ENCODE measurements around the gene SCO2. TPM values are rescaled to one million over a fixed set of nuclear protein-coding genes. Genes with fewer than 3 reads are reported as not detected.
A peak's percentile ranks its signal among the peaks of the same experiment; 100 is the strongest.

SCO2 gene
- total RNA-seq, 4 donors from 2014 or later = 5.1 to 63.6 (median 5.9) TPM; not detected in 1

DNA sequence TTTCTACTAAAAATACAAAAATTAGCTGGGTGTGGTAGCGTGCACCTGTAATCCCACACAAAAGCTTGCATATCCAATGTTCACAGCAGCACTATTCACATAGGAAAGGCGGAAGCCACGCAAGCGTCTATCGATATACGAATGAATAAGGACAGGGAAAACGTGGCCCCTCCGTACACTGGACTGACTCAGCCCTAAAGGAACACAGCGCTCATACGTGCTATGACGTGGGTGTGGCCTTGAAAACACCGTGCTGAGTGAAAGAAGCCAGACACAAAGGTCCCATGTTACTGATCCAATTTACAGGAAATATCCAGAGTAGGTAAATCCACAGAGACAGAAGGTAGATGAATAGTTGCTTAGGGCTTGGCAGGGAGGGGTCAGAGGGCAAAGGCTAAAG is 24.9 kb downstream of the SCO2 start:
- H3K27ac ChIP-seq = no peak overlapping the region
- H3K27me3 ChIP-seq = no peaks in the 10 kb centered on the region
- intact Hi-C loops (cut with DNase I; ENCODE audit: low total_unique reads) = no loop called here
- 86 to 96% methylated on average over 4 to 12 of the region's 12 CpGs for WGBS, 2 donors (ENCODE audit: low coverage in 1 of 2)
- in situ Hi-C loops (cut with MboI; ENCODE audit: low pct_ligation_motif_present in 1 of 4, low pct_unique_long_range_greater_than_20kb in 1 of 4, low sequenced_read_pairs in 3 of 4) = no loop called here
- no peaks in the 10 kb centered on the region for H3K9me3 ChIP-seq
- DNase-seq = no peak
- H3K36me3 ChIP-seq = peaks cover 0 to 4% (median 0%) of the 10 kb centered on the region in 4 donors
- H3K4me1 ChIP-seq = peaks cover 0 to 18% (median 6%) of the 10 kb centered on the region in 4 donors
- no peak for TF ChIP-seq EP300 (IDR thresholded peaks at IDR 0.05; ENCODE audit: low read depth)
- TF ChIP-seq CTCF (IDR thresholded peaks at IDR 0.05) = no peak
- TF ChIP-seq POLR2A (IDR thresholded peaks at IDR 0.05) = no peak
- no peak for TF ChIP-seq POLR2AphosphoS5 (IDR thresholded peaks at IDR 0.05)
- H3K4me3 ChIP-seq = no peak overlapping the region

DNA sequence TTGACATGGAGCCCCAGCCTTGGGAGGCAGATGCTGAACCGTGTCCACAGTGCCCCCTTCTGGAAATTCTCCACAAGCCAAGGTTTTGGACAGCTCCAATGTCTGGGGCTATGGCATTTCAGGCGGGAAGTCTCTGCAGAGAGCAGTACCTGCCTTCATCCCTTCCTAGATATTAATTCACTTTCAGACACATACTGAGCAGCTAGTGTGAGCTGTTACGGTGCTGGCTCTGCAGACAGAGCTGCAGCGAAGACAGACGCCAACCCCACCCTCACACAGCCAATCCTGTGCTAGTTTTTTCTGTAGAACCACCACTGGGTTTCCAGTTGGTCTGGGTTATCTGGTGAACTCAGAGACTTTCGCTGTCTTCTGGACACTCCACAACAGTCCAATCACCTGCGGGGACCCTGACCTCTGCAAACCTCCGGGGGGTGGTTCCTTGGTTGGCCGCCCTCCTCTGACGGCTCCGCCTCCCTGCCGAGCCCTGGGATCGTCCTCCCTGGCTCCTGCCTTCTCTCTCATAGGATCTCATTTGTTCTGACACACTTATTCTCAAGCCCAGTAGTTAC is 27.0 kb downstream of the SCO2 start:
- peaks cover 0 to 18% (median 6%) of the 10 kb centered on the region in 4 donors for H3K4me1 ChIP-seq
- H3K9me3 ChIP-seq = no peaks in the 10 kb centered on the region
- TF ChIP-seq POLR2AphosphoS5 (IDR thresholded peaks at IDR 0.05) = no peak
- no peak for TF ChIP-seq POLR2A (IDR thresholded peaks at IDR 0.05)
- TF ChIP-seq CTCF (IDR thresholded peaks at IDR 0.05) = peak; percentile 56 to 72 (median 58)
- H3K27me3 ChIP-seq = no peaks in the 10 kb centered on the region
- peak; percentile 84 for DNase-seq
- H3K36me3 ChIP-seq = no peaks in the 10 kb centered on the region
- H3K4me3 ChIP-seq = no peak overlapping the region
- in situ Hi-C loops (cut with MboI; ENCODE audit: low pct_ligation_motif_present in 1 of 4, low pct_unique_long_range_greater_than_20kb in 1 of 4, low sequenced_read_pairs in 3 of 4) = loop anchor here in 1 of 4 donors (10.0 kb wide), 1 partner anchor 234 kb away; the partner anchor contains the start of gene MAPK12
- 0 to 8% methylated on average over 1 to 13 of the region's 13 CpGs for WGBS, 2 donors (ENCODE audit: low coverage in 1 of 2)
- H3K27ac ChIP-seq = peak overlapping the region in 1 of 4 donors; percentile 58
- intact Hi-C loops (cut with DNase I; ENCODE audit: low total_unique reads) = no loop called here

DNA sequence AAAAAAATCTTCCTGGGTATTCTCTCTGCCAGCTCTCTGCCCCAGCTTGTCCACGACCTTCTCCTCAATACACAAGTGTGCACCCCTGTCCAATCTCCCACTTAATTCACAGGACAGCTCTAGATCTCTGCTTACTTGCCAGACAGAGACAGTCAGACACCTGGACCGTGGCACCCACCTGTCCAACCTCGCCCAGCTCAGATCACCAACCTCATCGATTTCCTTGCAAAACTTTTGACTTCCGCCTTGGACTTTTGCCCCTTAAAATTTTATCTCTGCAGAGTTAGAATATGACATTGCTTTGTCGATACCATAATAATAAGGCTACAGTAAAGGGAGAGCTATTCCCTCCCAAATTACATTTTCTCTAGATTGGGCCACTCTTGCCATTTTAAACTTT is 28.3 kb downstream of the SCO2 start:
- H3K9me3 ChIP-seq = no peaks in the 10 kb centered on the region
- no peaks in the 10 kb centered on the region for H3K27me3 ChIP-seq
- H3K4me3 ChIP-seq = no peak overlapping the region
- no peaks in the 10 kb centered on the region for H3K36me3 ChIP-seq
- in situ Hi-C loops (cut with MboI; ENCODE audit: low pct_ligation_motif_present in 1 of 4, low pct_unique_long_range_greater_than_20kb in 1 of 4, low sequenced_read_pairs in 3 of 4) = loop anchor here in 1 of 4 donors (10.0 kb wide), 1 partner anchor 232 kb away; the partner anchor contains the start of gene MAPK12
- TF ChIP-seq EP300 (IDR thresholded peaks at IDR 0.05; ENCODE audit: low read depth) (no peak), POLR2A (IDR thresholded peaks at IDR 0.05) (no peak), CTCF (IDR thresholded peaks at IDR 0.05) (no peak), POLR2AphosphoS5 (IDR thresholded peaks at IDR 0.05) (no peak)
- WGBS, 2 donors (ENCODE audit: low coverage in 1 of 2) = 47 to 52% methylated on average over 6 of the region's 6 CpGs
- intact Hi-C loops (cut with DNase I; ENCODE audit: low total_unique reads) = no loop called here
- DNase-seq = no peak
- peaks cover 0 to 18% (median 6%) of the 10 kb centered on the region in 4 donors for H3K4me1 ChIP-seq
- H3K27ac ChIP-seq = peak overlapping the region in 1 of 4 donors; percentile 58

DNA sequence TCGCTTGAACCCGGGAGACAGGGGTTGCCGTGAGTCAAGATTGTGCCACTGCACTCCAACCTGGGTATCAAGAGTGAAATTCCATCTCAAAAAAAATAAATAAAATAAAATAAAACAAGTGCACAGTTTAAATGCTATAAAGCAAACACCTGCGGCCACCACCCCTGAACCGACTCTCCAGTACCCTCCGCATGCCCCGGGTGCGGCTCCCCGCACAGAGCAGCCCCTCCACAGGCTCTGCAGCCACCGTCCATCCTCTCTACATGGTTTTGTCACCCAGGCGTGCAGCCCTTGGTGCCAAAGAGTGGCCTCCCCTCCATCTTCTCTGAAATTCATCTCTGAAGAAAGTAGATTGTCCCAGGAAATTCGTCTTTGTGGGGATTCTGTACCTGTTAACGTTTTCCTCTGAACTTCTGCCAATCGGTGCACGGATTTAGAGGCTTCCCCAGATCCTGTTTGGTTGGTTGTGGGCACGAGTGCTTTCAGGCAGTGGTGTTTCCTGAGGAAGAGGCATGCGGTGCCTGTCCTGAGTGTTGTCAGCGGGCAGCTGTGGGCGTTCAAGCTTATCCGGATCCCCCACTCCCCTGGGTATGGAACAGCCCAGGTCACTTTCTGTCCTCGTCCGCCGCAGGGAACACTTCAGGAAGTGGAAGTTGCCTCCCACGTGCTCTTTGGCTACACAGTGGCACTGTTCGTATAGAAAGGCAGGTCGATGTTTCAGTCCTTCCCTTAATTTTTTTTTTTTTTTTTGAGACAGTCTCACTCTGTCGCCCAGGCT is 34.7 kb downstream of the SCO2 start:
- no peaks in the 10 kb centered on the region for H3K9me3 ChIP-seq
- no peaks in the 10 kb centered on the region for H3K36me3 ChIP-seq
- in situ Hi-C loops (cut with MboI; ENCODE audit: low pct_ligation_motif_present in 1 of 4, low pct_unique_long_range_greater_than_20kb in 1 of 4, low sequenced_read_pairs in 3 of 4) (loop anchor here in 1 of 4 donors (10.0 kb wide), 1 partner anchor 226 kb away; the partner anchor contains the start of gene MAPK12), intact Hi-C loops (cut with DNase I; ENCODE audit: low total_unique reads) (no loop called here)
- no peak overlapping the region for H3K4me3 ChIP-seq
- no peak for TF ChIP-seq CTCF (IDR thresholded peaks at IDR 0.05)
- TF ChIP-seq POLR2AphosphoS5 (IDR thresholded peaks at IDR 0.05) = no peak
- TF ChIP-seq POLR2A (IDR thresholded peaks at IDR 0.05) = no peak
- no peak for TF ChIP-seq EP300 (IDR thresholded peaks at IDR 0.05; ENCODE audit: low read depth)
- DNase-seq = no peak
- no peak overlapping the region for H3K27ac ChIP-seq
- H3K27me3 ChIP-seq = no peaks in the 10 kb centered on the region
- no peaks in the 10 kb centered on the region for H3K4me1 ChIP-seq
- WGBS, 2 donors (ENCODE audit: low coverage in 1 of 2) = 66 to 70% methylated on average over 8 to 27 of the region's 27 CpGs

Measured in transverse colon (tissue), 4 donors.